Ishikawa (cell line): ENCODE data around the gene PPP1R26.

Experiments
- CREB1 ChIP-seq: IDR thresholded peaks from 2 replicates; pipeline ENCODE4 v1.6.1; 2012; ENCODE audit warnings: low read depth
- RAD21 ChIP-seq: IDR thresholded peaks from 2 replicates; pipeline ENCODE4 v1.6.1; 2012; ENCODE audit warnings: low read depth
- REST ChIP-seq: IDR thresholded peaks from 2 replicates; pipeline ENCODE4 v1.6.1; 2012; ENCODE audit warnings: low read depth, mild to moderate bottlenecking
- TAF1 ChIP-seq: IDR thresholded peaks from 2 replicates; pipeline ENCODE4 v1.6.1; 2012; ENCODE audit warnings: low read depth, mild to moderate bottlenecking
- YY1 ChIP-seq: IDR thresholded peaks from 2 replicates; pipeline ENCODE4 v1.6.1; 2012; ENCODE audit warnings: low read depth

DNA sequence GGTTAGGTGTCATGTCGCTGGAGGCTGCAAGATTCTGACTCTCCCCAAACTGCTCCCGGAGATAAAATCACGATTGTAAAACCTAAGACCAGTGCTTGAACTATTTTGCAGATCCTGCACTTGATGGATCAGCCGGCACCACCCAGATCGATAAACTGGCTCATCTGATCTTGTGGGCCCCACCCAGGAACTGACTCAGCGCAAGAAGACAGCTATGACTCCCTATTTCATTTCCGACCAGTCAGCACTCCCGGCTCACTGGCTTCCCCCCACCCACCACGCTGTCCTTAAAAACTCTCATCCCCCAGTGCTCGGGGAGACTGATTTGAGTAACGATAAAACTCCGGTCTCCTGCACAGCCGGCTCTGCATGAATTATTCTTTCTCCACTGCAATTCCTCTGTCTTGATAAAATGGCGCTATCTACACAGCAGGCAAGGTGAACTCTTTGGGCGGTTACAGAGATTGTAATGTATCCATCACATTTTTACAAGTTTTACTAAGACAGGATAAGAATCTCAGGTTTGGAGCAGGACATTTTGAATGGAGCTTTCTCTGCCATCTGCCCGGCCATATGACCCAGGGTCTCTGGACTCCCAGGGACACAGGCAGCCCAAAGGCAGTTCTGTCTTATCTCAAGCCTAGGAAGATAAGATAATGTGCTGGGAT lies 10.6 kb upstream of the PPP1R26 start:
- TF ChIP-seq REST (no peak), TAF1 (no peak), YY1 (no peak), RAD21 (no peak), CREB1 (no peak)
